Gastrocnemius medialis (tissue), 4 donors: Measurements from ENCODE around the gene DLG1. TPM values are rescaled to one million over a fixed set of nuclear protein-coding genes. Genes with fewer than 3 reads are reported as not detected.

Experiments used
- ATAC-seq, 2 donors: fragments of 150-250 bp; one replicate each; pipeline ENCODE4 v1.9.1; 2016
- DNase-seq, 2 donors: peaks; one replicate each; pipeline ENCODE4 v3.0.0-alpha.2; 2019
- H3K27ac ChIP-seq, 4 donors: fragments of 200-600 bp; sonication (generic); 1 replicate in 1 of 4; 2 replicates in 3 of 4; pipeline ENCODE4 v1.5.1; 2016 to 2018; ENCODE audit warnings: mild to moderate bottlenecking in 2 of 4, moderate library complexity in 1 of 4
- H3K27me3 ChIP-seq, 3 donors: fragments of 200-600 bp; sonication (generic) in 2 of 3; 1 replicate in 1 of 3; 2 replicates in 2 of 3; pipeline versions ENCODE4 v1.5.1 to v1.6.0; 2016 to 2019; ENCODE audit warnings: mild to moderate bottlenecking in 1 of 3, moderate library complexity in 1 of 3
- H3K36me3 ChIP-seq, 2 donors: fragments of 200-600 bp; sonication (generic) in 1 of 2; one replicate each; pipeline ENCODE4 v1.5.1; 2017 to 2018
- H3K4me1 ChIP-seq, 2 donors: fragments of 200-600 bp; sonication (generic) in 1 of 2; one replicate each; pipeline ENCODE4 v1.5.1; 2016 to 2017; ENCODE audit warnings: mild to moderate bottlenecking in 2 of 2
- H3K4me3 ChIP-seq, 4 donors: fragments of 200-600 bp; sonication (generic) in 3 of 4; 1 replicate in 1 of 4; 2 replicates in 3 of 4; pipeline ENCODE4 v1.5.1; 2016 to 2019; ENCODE audit warnings: mild to moderate bottlenecking in 2 of 4
- H3K9me3 ChIP-seq, 3 donors: fragments of 200-600 bp; sonication (generic) in 2 of 3; 1 replicate in 1 of 3; 2 replicates in 2 of 3; pipeline ENCODE4 v1.5.1; 2016 to 2019
- CTCF ChIP-seq, 5 experiments: fragments of 450-650 bp in 3 of 5; fragments of 200-600 bp in 2 of 5; sonication (generic) in 2 of 5; IDR thresholded peaks in 4 of 5; conservative IDR thresholded peaks in 1 of 5; 1 replicate in 4 of 5; 2 replicates in 1 of 5; pipeline ENCODE4 v1.5.1; 2016 to 2019; ENCODE audit warnings: antibody characterized with exemption in 5 of 5, mild to moderate bottlenecking in 3 of 5, moderate library complexity in 3 of 5
- POLR2A ChIP-seq, 2 donors: fragments of 450-650 bp; IDR thresholded peaks; one replicate each; pipeline ENCODE4 v1.6.1; 2017; ENCODE audit warnings: antibody characterized with exemption in 2 of 2, mild to moderate bottlenecking in 2 of 2, moderate library complexity in 2 of 2
- in situ Hi-C, 4 donors: fragments of 200-750 bp; cut with MboI; loops; one replicate each; pipeline versions ENCODE4 v1.15.0 to v1.8.0; 2017; ENCODE audit warnings: low sequenced_read_pairs in 4 of 4
- intact Hi-C: fragments of 100-400 bp; cut with DNase I; formaldehyde crosslinking; loops from one replicate; pipeline ENCODE4 v1.15.1; 2023; ENCODE audit warnings: low total_unique reads
- total RNA-seq, 4 donors: library from RNA; depleted of rRNA; stranded (reverse); fragments of >200 nt; gene quantifications; one replicate each; pipeline versions ENCODE4 v1.1.0 to v1.2.3, GENCODE V29; 2016

DLG1 gene
- total RNA-seq, 4 donors from 2014 or later, result 41.4 to 112 (median 61.1) TPM

- Histone ChIP-seq H3K4me1 (peaks cover 6 to 9% of the 10 kb centered on the region in 2 donors), H3K36me3 (peaks cover 0 to 7% of the 10 kb centered on the region in 2 donors), H3K27ac (no peak overlapping the region), H3K27me3 (no peaks in the 10 kb centered on the region), H3K9me3 (peaks cover 0 to 11% (median 0%) of the 10 kb centered on the region in 3 donors), H3K4me3 (no peak overlapping the region)
- ATAC-seq (no peak), DNase-seq (no peak)
- intact Hi-C loops, result no loop called here
- TF ChIP-seq POLR2A (IDR thresholded peaks at IDR 0.05) (no peak), CTCF (IDR thresholded peaks at IDR 0.05 in 4 of 5, conservative IDR thresholded peaks at IDR 0.05 in 1 of 5) (no peak)
- in situ Hi-C loops, result no loop called here
These were observed 59.6 kb downstream of the DLG1 start for GRCh38 chr3:197238842-197239241.

- no peak for DNase-seq
- no peak overlapping the region for H3K27ac ChIP-seq
- H3K36me3 ChIP-seq, result peaks cover 0 to 5% of the 10 kb centered on the region in 2 donors
- no peak for ATAC-seq
- intact Hi-C loops (no loop called here), in situ Hi-C loops (no loop called here)
- H3K9me3 ChIP-seq, result peaks cover 0 to 5% (median 0%) of the 10 kb centered on the region in 3 donors
- no peak for TF ChIP-seq CTCF (IDR thresholded peaks at IDR 0.05 in 4 of 5, conservative IDR thresholded peaks at IDR 0.05 in 1 of 5)
- no peak for TF ChIP-seq POLR2A (IDR thresholded peaks at IDR 0.05)
- no peak overlapping the region for H3K4me3 ChIP-seq
- H3K27me3 ChIP-seq, result no peaks in the 10 kb centered on the region
- H3K4me1 ChIP-seq, result peaks cover 6 to 9% of the 10 kb centered on the region in 2 donors
These were observed 60.5 kb downstream of the DLG1 start for GRCh38 chr3:197237897-197238296.

- in situ Hi-C loops (no loop called here), intact Hi-C loops (no loop called here)
- no peaks in the 10 kb centered on the region for H3K9me3 ChIP-seq
- no peaks in the 10 kb centered on the region for H3K36me3 ChIP-seq
- H3K27ac ChIP-seq, result no peak overlapping the region
- ATAC-seq (no peak), DNase-seq (no peak)
- H3K4me1 ChIP-seq, result peaks cover 9 to 11% of the 10 kb centered on the region in 2 donors
- H3K4me3 ChIP-seq, result no peak overlapping the region
- no peaks in the 10 kb centered on the region for H3K27me3 ChIP-seq
- TF ChIP-seq CTCF (IDR thresholded peaks at IDR 0.05 in 4 of 5, conservative IDR thresholded peaks at IDR 0.05 in 1 of 5), result no peak
- no peak for TF ChIP-seq POLR2A (IDR thresholded peaks at IDR 0.05)
These were observed 62.0 kb downstream of the DLG1 start for GRCh38 chr3:197236362-197236761.

- no peaks in the 10 kb centered on the region for H3K9me3 ChIP-seq
- peaks cover 9 to 13% of the 10 kb centered on the region in 2 donors for H3K4me1 ChIP-seq
- H3K27ac ChIP-seq, result no peak overlapping the region
- ATAC-seq (no peak), DNase-seq (no peak)
- TF ChIP-seq POLR2A (IDR thresholded peaks at IDR 0.05) (no peak), CTCF (IDR thresholded peaks at IDR 0.05 in 4 of 5, conservative IDR thresholded peaks at IDR 0.05 in 1 of 5) (no peak)
- no peaks in the 10 kb centered on the region for H3K27me3 ChIP-seq
- in situ Hi-C loops (no loop called here), intact Hi-C loops (no loop called here)
- H3K36me3 ChIP-seq, result no peaks in the 10 kb centered on the region
- H3K4me3 ChIP-seq, result no peak overlapping the region
These were observed 63.2 kb downstream of the DLG1 start for GRCh38 chr3:197234947-197235914.
